ENCODE data around the gene SNTB2. TPM values are rescaled to one million over a fixed set of nuclear protein-coding genes. Genes with fewer than 3 reads are reported as not detected.
A peak's percentile ranks its signal among the peaks of the same experiment; 100 is the strongest.

SNTB2 gene
- total and polyA plus RNA-seq, 2 of the 13 experiments (the other 11 are each of a cell fraction or from before 2014, with no cell fraction given): 11.5 to 19.2 TPM

DNA sequence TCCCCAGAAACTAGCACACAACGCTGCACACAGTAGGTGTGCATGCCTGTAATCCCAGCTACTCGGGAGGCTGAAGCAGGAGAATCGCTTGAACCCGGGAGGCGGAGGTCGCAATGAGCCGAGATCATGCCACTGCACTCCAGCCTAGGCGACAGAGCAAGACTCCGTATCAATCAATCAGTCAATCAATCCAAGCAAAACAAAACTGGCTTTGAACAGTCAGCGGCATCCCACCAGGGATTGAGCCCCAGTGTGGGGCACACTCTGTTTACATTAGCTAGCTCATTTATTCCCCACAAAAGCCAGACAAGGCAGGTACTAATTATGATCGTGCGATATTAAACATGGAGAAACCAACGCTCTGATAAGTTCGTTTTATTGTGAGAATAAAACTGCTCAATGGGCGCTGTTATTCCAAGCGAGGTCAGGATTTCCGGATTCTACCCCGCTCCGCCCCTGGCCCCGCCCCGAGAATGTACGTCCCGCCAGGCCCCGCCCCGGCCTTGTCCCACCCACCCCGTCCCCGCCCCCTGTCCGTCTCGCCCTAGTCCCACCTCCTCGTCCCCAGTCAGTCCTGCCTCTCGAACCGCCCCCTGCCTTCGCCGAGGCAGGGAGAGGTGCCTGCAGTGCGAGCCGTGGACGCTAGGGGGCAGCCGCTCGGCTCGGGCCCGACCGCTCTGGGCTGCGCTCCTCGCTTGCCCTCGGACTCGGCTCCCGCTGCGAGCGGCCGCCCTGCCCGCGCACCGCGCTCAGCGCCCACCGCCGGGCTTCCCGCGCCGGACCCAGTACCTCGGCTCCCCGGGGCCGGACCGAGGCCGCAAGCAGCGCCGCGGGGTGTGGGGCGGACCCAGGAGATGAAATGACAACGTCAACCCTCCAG lies 123.9 kb downstream of the SNTB2 start, which contains the start of gene VPS4A (continued):
- TF ChIP-seq MXI1 (IDR thresholded peaks at IDR 0.05; ENCODE audit: borderline replicate concordance, low read depth, low read length): peak; percentile 86; the same call in 2 of the 3 replicates
- no peak for TF ChIP-seq STAT5B (CRISPR knock-in tag; IDR thresholded peaks at IDR 0.05)
- TF ChIP-seq, protein P1, sequence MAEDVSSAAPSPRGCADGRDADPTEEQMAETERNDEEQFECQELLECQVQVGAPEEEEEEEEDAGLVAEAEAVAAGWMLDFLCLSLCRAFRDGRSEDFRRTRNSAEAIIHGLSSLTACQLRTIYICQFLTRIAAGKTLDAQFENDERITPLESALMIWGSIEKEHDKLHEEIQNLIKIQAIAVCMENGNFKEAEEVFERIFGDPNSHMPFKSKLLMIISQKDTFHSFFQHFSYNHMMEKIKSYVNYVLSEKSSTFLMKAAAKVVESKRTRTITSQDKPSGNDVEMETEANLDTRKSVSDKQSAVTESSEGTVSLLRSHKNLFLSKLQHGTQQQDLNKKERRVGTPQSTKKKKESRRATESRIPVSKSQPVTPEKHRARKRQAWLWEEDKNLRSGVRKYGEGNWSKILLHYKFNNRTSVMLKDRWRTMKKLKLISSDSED (CRISPR knock-in tag; IDR thresholded peaks at IDR 0.05): 0 out of 2 replicates have a peak, but pooled peaks have one; percentile 45
- TF ChIP-seq HCFC1 (IDR thresholded peaks at IDR 0.05; ENCODE audit: low read depth, low read length): peak; percentile 65
- TF ChIP-seq TARDBP (CRISPR knock-in tag; IDR thresholded peaks at IDR 0.05): peak; percentile 27; the same call in 1 of the 2 replicates
- TF ChIP-seq BRD4 (CRISPR knock-in tag; IDR thresholded peaks at IDR 0.05): 0 out of 2 replicates have a peak, but pooled peaks have one; percentile 15
- peak; percentile 64; the same call in 1 of the 2 replicates for TF ChIP-seq ZNF841 (CRISPR knock-in tag; IDR thresholded peaks at IDR 0.05; ENCODE audit: borderline replicate concordance)
- TF ChIP-seq, protein P2, sequence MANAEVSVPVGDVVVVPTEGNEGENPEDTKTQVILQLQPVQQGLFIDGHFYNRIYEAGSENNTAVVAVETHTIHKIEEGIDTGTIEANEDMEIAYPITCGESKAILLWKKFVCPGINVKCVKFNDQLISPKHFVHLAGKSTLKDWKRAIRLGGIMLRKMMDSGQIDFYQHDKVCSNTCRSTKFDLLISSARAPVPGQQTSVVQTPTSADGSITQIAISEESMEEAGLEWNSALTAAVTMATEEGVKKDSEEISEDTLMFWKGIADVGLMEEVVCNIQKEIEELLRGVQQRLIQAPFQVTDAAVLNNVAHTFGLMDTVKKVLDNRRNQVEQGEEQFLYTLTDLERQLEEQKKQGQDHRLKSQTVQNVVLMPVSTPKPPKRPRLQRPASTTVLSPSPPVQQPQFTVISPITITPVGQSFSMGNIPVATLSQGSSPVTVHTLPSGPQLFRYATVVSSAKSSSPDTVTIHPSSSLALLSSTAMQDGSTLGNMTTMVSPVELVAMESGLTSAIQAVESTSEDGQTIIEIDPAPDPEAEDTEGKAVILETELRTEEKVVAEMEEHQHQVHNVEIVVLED (CRISPR knock-in tag; IDR thresholded peaks at IDR 0.05; ENCODE audit: borderline replicate concordance): peak; percentile 49; the same call in 1 of the 2 replicates
- TF ChIP-seq PHF20 (CRISPR knock-in tag; IDR thresholded peaks at IDR 0.05): peak; percentile 81
- peak; percentile 44; the same call in 1 of the 2 replicates for TF ChIP-seq ZNF772 (CRISPR knock-in tag; IDR thresholded peaks at IDR 0.05)
- TF ChIP-seq, protein P3, sequence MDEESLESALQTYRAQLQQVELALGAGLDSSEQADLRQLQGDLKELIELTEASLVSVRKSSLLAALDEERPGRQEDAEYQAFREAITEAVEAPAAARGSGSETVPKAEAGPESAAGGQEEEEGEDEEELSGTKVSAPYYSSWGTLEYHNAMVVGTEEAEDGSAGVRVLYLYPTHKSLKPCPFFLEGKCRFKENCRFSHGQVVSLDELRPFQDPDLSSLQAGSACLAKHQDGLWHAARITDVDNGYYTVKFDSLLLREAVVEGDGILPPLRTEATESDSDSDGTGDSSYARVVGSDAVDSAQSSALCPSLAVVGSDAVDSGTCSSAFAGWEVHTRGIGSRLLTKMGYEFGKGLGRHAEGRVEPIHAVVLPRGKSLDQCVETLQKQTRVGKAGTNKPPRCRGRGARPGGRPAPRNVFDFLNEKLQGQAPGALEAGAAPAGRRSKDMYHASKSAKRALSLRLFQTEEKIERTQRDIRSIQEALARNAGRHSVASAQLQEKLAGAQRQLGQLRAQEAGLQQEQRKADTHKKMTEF (CRISPR knock-in tag; IDR thresholded peaks at IDR 0.05): peak; percentile 54
- TF ChIP-seq, protein P4, sequence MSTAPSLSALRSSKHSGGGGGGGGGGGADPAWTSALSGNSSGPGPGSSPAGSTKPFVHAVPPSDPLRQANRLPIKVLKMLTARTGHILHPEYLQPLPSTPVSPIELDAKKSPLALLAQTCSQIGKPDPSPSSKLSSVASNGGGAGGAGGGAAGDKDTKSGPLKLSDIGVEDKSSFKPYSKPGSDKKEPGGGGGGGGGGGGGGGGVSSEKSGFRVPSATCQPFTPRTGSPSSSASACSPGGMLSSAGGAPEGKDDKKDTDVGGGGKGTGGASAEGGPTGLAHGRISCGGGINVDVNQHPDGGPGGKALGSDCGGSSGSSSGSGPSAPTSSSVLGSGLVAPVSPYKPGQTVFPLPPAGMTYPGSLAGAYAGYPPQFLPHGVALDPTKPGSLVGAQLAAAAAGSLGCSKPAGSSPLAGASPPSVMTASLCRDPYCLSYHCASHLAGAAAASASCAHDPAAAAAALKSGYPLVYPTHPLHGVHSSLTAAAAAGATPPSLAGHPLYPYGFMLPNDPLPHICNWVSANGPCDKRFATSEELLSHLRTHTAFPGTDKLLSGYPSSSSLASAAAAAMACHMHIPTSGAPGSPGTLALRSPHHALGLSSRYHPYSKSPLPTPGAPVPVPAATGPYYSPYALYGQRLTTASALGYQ (CRISPR knock-in tag; IDR thresholded peaks at IDR 0.05): no peak
- TF ChIP-seq CREB1 (IDR thresholded peaks at IDR 0.05): 0 out of 2 replicates have a peak, but pooled peaks have one; percentile 19
- no peak for TF ChIP-seq CREB1 (CRISPR knock-in tag; IDR thresholded peaks at IDR 0.05)
- TF ChIP-seq ZFY (CRISPR knock-in tag; IDR thresholded peaks at IDR 0.05): peak; percentile 99
- peak; percentile 82 for TF ChIP-seq ZMYM3 (CRISPR knock-in tag; IDR thresholded peaks at IDR 0.05)
- TF ChIP-seq JARID2 (CRISPR knock-in tag; IDR thresholded peaks at IDR 0.05; ENCODE audit: insufficient replicate concordance): peak; percentile 66
- TF ChIP-seq ZFP1 (CRISPR knock-in tag; IDR thresholded peaks at IDR 0.05): 0 out of 2 replicates have a peak, but pooled peaks have one; percentile 34
- TF ChIP-seq ZNF354B (CRISPR knock-in tag; IDR thresholded peaks at IDR 0.05): 0 out of 2 replicates have a peak, but pooled peaks have one; percentile 2
